ENCODE results near the gene CUZD1. TPM values are rescaled to one million over a fixed set of nuclear protein-coding genes. Genes with fewer than 3 reads are reported as not detected.

CUZD1 gene
- total and polyA plus RNA-seq, 2 of the 13 experiments (the other 11 are each of a cell fraction or from before 2014, with no cell fraction given): 0.22 to 0.29 TPM

DNA sequence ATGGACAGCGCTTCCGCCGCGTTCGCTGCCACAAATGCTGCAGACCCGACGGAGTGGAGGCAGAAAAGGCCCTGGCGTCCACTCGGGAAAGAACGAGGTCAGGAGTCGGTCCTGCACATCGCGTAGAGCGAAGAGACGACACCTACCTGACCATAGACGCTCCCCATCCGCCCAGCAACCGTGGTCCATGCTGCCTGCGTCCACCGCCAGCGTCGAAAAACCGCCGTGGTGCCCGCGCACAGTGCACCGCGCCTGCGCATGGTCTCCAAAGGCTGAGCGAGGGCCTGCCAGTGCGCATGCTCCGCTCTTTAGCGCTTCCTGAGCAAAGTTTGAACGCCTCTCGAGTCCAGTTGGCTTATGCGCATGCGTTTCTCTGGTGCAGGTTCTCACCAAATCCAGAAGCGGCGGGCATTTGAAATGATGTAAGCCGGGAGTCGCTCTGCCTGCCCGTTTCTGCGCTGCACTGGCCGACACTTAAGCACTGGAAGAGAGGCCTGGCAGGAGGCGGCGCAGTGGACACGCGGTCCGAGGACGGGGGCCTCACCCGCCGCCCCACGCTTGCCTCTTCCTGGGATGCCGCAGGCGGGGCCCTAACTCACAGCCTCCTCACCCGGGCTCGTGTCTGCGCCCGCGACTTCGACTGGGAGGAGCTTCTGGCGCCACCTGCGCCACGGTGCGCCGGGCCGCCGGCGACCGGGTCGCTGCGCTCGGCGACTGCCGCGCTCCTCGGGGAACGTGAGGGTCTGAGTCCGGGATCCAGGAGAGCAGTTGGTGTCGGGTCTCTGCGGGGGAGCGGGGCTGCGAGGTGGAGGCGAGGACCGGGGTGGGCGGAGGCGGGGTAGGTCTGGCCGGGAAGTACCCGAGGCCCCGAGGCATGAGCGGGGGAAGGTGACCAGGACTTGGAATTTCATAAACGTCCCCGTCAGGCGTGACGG is 33.9 kb upstream of the CUZD1 start, which contains the start of gene FAM24B (continued):
- TF ChIP-seq, protein P1, sequence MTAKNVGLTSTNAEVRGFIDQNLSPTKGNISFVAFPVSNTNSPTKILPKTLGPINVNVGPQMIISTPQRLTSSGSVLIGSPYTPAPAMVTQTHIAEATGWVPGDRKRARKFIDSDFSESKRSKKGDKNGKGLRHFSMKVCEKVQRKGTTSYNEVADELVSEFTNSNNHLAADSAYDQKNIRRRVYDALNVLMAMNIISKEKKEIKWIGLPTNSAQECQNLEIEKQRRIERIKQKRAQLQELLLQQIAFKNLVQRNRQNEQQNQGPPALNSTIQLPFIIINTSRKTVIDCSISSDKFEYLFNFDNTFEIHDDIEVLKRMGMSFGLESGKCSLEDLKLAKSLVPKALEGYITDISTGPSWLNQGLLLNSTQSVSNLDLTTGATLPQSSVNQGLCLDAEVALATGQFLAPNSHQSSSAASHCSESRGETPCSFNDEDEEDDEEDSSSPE (CRISPR knock-in tag; IDR thresholded peaks at IDR 0.05): peak; percentile 93
- TF ChIP-seq TEAD3 (CRISPR knock-in tag; optimal IDR thresholded peaks at IDR 0.05; ENCODE audit: borderline replicate concordance) (peak; percentile 4), CBX1 (IDR thresholded peaks at IDR 0.05; ENCODE audit: low read depth) (no peak), ZNF432 (CRISPR knock-in tag; IDR thresholded peaks at IDR 0.05; ENCODE audit: borderline replicate concordance) (no peak), NCOA2 (CRISPR knock-in tag; IDR thresholded peaks at IDR 0.05) (no peak), NR2F2 (IDR thresholded peaks at IDR 0.05; ENCODE audit: borderline replicate concordance, low read depth) (no peak), PAWR (CRISPR knock-in tag; IDR thresholded peaks at IDR 0.05; ENCODE audit: borderline replicate concordance) (no peak), PHF20 (CRISPR knock-in tag; IDR thresholded peaks at IDR 0.05) (no peak), ZNF564 (CRISPR knock-in tag; IDR thresholded peaks at IDR 0.05) (peak; percentile 54)
- TF ChIP-seq, protein P2, sequence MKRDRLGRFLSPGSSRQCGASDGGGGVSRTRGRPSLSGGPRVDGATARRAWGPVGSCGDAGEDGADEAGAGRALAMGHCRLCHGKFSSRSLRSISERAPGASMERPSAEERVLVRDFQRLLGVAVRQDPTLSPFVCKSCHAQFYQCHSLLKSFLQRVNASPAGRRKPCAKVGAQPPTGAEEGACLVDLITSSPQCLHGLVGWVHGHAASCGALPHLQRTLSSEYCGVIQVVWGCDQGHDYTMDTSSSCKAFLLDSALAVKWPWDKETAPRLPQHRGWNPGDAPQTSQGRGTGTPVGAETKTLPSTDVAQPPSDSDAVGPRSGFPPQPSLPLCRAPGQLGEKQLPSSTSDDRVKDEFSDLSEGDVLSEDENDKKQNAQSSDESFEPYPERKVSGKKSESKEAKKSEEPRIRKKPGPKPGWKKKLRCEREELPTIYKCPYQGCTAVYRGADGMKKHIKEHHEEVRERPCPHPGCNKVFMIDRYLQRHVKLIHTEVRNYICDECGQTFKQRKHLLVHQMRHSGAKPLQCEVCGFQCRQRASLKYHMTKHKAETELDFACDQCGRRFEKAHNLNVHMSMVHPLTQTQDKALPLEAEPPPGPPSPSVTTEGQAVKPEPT (CRISPR knock-in tag; IDR thresholded peaks at IDR 0.05; ENCODE audit: low read depth): no peak; the same call in 1 of the 2 replicates
- TF ChIP-seq, protein P3, sequence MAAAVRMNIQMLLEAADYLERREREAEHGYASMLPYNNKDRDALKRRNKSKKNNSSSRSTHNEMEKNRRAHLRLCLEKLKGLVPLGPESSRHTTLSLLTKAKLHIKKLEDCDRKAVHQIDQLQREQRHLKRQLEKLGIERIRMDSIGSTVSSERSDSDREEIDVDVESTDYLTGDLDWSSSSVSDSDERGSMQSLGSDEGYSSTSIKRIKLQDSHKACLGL (CRISPR knock-in tag; IDR thresholded peaks at IDR 0.05): peak; percentile 59; the same call in 1 of the 2 replicates
- TF ChIP-seq, protein P4, sequence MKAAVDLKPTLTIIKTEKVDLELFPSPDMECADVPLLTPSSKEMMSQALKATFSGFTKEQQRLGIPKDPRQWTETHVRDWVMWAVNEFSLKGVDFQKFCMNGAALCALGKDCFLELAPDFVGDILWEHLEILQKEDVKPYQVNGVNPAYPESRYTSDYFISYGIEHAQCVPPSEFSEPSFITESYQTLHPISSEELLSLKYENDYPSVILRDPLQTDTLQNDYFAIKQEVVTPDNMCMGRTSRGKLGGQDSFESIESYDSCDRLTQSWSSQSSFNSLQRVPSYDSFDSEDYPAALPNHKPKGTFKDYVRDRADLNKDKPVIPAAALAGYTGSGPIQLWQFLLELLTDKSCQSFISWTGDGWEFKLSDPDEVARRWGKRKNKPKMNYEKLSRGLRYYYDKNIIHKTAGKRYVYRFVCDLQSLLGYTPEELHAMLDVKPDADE (CRISPR knock-in tag; IDR thresholded peaks at IDR 0.05): no peak
- TF ChIP-seq, protein P5, sequence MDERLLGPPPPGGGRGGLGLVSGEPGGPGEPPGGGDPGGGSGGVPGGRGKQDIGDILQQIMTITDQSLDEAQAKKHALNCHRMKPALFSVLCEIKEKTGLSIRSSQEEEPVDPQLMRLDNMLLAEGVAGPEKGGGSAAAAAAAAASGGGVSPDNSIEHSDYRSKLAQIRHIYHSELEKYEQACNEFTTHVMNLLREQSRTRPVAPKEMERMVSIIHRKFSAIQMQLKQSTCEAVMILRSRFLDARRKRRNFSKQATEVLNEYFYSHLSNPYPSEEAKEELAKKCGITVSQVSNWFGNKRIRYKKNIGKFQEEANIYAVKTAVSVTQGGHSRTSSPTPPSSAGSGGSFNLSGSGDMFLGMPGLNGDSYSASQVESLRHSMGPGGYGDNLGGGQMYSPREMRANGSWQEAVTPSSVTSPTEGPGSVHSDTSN (CRISPR knock-in tag; IDR thresholded peaks at IDR 0.05): no peak
- TF ChIP-seq, protein P6, sequence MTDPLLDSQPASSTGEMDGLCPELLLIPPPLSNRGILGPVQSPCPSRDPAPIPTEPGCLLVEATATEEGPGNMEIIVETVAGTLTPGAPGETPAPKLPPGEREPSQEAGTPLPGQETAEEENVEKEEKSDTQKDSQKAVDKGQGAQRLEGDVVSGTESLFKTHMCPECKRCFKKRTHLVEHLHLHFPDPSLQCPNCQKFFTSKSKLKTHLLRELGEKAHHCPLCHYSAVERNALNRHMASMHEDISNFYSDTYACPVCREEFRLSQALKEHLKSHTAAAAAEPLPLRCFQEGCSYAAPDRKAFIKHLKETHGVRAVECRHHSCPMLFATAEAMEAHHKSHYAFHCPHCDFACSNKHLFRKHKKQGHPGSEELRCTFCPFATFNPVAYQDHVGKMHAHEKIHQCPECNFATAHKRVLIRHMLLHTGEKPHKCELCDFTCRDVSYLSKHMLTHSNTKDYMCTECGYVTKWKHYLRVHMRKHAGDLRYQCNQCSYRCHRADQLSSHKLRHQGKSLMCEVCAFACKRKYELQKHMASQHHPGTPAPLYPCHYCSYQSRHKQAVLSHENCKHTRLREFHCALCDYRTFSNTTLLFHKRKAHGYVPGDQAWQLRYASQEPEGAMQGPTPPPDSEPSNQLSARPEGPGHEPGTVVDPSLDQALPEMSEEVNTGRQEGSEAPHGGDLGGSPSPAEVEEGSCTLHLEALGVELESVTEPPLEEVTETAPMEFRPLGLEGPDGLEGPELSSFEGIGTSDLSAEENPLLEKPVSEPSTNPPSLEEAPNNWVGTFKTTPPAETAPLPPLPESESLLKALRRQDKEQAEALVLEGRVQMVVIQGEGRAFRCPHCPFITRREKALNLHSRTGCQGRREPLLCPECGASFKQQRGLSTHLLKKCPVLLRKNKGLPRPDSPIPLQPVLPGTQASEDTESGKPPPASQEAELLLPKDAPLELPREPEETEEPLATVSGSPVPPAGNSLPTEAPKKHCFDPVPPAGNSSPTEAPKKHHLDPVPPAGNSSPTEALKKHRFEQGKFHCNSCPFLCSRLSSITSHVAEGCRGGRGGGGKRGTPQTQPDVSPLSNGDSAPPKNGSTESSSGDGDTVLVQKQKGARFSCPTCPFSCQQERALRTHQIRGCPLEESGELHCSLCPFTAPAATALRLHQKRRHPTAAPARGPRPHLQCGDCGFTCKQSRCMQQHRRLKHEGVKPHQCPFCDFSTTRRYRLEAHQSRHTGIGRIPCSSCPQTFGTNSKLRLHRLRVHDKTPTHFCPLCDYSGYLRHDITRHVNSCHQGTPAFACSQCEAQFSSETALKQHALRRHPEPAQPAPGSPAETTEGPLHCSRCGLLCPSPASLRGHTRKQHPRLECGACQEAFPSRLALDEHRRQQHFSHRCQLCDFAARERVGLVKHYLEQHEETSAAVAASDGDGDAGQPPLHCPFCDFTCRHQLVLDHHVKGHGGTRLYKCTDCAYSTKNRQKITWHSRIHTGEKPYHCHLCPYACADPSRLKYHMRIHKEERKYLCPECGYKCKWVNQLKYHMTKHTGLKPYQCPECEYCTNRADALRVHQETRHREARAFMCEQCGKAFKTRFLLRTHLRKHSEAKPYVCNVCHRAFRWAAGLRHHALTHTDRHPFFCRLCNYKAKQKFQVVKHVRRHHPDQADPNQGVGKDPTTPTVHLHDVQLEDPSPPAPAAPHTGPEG (CRISPR knock-in tag; IDR thresholded peaks at IDR 0.05): no peak
- TF ChIP-seq, protein P7, sequence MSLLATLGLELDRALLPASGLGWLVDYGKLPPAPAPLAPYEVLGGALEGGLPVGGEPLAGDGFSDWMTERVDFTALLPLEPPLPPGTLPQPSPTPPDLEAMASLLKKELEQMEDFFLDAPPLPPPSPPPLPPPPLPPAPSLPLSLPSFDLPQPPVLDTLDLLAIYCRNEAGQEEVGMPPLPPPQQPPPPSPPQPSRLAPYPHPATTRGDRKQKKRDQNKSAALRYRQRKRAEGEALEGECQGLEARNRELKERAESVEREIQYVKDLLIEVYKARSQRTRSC (CRISPR knock-in tag; IDR thresholded peaks at IDR 0.05; ENCODE audit: low read depth): no peak; the same call in 1 of the 2 replicates
